Stomach smooth muscle (tissue), 2 donors: ENCODE results near the gene CD2AP.

Experiments used
- H3K27ac ChIP-seq: one replicate; pipeline ENCODE4 v1.7.0; 2013; ENCODE audit warnings: mild to moderate bottlenecking, low read length, inconsistent platforms
- H3K27me3 ChIP-seq, 2 donors: one replicate each; pipeline ENCODE4 v1.7.0; 2013; ENCODE audit warnings: low read length in 2 of 2; ENCODE audit not compliant: insufficient read depth in 2 of 2, control insufficient read depth in 1 of 2
- H3K36me3 ChIP-seq, 2 donors: one replicate each; pipeline ENCODE4 v1.7.0; 2013; ENCODE audit warnings: low read length in 2 of 2; ENCODE audit not compliant: control insufficient read depth in 2 of 2, insufficient read depth in 2 of 2
- H3K4me1 ChIP-seq: one replicate; pipeline ENCODE4 v1.7.0; 2013; ENCODE audit warnings: low read length; ENCODE audit not compliant: control insufficient read depth, insufficient read depth
- H3K4me3 ChIP-seq, 2 donors: one replicate each; pipeline ENCODE4 v1.7.0; 2013; ENCODE audit warnings: low read length in 2 of 2
- H3K9ac ChIP-seq, 2 donors: one replicate each; pipeline ENCODE4 v1.7.0; 2013; ENCODE audit warnings: low read length in 2 of 2, mild to moderate bottlenecking in 1 of 2
- H3K9me3 ChIP-seq, 2 donors: one replicate each; pipeline ENCODE4 v1.7.0; 2013; ENCODE audit warnings: low read length in 2 of 2; ENCODE audit not compliant: control insufficient read depth in 2 of 2
- donor health status: healthy.
- donor health status: Pancreatic carcinoma.

The CD2AP gene

DNA sequence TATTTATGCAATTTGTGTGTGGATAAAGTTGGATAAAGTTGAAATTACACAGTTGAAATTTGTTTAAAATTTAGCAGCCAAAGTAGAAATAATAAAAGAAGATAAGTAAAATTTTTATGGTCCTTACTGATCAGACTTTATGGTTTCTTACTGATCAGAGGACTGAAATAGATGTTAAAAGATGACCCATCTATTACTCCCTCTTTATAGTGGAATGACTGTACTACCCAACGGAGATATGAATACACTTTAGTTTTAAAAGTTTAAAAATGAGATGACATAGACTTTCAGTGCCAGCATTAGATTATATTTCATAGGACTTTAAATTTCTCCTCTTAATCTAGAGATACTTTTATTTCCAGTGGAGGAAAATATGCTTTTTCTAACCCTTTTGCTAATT is 121.9 kb downstream of the CD2AP start:
- Histone ChIP-seq H3K9ac (no peak overlapping the region), H3K36me3 (peaks cover 11 to 17% of the 10 kb centered on the region in 2 donors), H3K9me3 (no peaks in the 10 kb centered on the region), H3K4me3 (no peak overlapping the region), H3K27me3 (no peaks in the 10 kb centered on the region), H3K4me1 (no peaks in the 10 kb centered on the region), H3K27ac (no peak overlapping the region)

DNA sequence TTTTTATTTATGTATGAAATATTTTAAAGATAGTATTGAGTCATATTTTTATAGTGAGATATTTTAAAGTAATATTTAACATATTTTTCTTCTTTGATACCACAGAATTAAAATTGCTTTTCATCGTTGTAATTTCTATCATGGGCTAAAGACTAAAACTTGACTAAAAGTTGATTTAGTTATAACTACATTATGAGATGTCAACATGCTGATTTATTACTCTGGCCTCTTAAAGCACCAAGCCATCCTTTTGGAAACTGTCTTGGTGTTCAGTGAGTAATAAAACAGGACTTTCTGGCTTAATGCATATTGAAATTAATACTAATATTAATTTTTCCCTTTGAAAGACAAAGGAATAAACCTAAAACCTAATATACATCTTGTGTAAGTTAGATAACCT is 125.6 kb downstream of the CD2AP start:
- Histone ChIP-seq H3K4me1 (no peaks in the 10 kb centered on the region), H3K4me3 (no peak overlapping the region), H3K36me3 (peaks cover 0 to 14% of the 10 kb centered on the region in 2 donors), H3K27ac (no peak overlapping the region), H3K9ac (no peak overlapping the region), H3K27me3 (no peaks in the 10 kb centered on the region), H3K9me3 (no peaks in the 10 kb centered on the region)

DNA sequence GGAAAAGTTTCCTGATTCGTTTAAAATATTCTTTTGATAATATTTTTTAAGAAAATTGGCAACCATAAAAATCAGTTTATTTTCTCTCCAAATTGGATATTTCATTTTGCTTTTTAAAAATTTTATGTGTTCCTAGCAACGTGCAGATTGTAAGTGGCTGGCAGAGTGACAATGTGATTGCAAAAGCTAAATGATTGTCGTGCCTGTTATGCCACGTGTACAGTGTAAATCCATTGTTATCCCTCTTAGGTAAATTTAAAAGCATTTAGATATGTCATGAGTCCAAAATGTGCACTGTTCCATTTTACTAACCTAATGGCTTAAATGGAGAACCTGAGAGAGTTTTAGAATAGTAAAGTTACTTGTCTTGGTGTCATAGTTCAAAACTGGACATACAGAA is 126.4 kb downstream of the CD2AP start:
- Histone ChIP-seq H3K4me1 (no peaks in the 10 kb centered on the region), H3K9ac (no peak overlapping the region), H3K27ac (no peak overlapping the region), H3K27me3 (no peaks in the 10 kb centered on the region), H3K9me3 (no peaks in the 10 kb centered on the region), H3K4me3 (no peak overlapping the region), H3K36me3 (peaks cover 0 to 11% of the 10 kb centered on the region in 2 donors)

DNA sequence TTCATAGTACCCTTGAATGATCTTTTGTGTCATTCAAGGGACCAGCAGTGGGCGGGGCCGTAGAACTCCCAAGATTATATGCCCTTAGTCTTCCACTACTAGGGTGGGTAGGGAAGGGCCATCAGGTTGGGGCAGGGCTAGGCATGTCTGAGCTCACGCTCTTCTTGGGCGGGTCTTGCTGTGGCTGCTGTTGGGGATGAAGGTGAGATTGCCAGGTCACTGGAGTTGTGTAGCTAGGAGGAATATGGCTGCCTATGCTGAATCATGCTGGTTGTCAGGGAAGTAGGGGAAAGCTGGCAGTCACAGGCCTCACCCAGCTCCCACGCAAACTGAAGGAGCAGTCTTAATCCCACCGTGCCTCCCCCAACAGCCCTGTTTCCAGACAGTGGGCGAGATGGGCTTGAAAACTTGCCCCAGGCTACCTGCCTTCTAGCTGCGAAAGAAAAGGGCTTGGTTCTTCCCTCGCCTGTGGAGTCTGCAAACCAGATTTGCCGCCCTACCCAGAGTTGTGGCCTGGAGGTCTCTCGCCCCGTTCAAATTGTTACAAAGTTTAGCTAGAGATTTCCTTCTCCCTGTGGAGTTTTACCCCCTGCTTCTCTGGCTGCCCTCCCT is 144.4 kb downstream of the CD2AP start:
- H3K36me3 ChIP-seq = peaks cover 2 to 10% of the 10 kb centered on the region in 2 donors
- no peak overlapping the region for H3K4me3 ChIP-seq
- H3K4me1 ChIP-seq = no peaks in the 10 kb centered on the region
- H3K9me3 ChIP-seq = no peaks in the 10 kb centered on the region
- H3K27me3 ChIP-seq = no peaks in the 10 kb centered on the region
- no peak overlapping the region for H3K9ac ChIP-seq
- no peak overlapping the region for H3K27ac ChIP-seq

DNA sequence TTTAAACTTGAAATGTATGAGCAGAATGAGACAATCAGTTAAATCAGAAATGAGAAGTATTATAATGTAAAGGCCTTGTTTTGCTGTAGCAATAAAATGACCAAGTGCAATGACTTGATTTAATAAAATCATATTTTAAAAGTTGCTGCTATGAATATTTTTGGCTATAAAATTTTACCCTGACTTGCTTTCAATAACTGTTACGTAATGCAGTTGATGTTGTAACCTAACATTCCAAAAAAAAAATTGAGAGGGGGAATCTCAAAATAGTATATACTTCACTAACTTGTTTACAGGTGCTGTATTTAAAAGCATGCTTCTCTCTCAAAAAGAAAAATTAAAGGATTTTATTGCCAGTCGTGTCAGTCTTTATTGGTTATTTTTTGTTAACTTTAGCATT is 149.2 kb downstream of the CD2AP start:
- H3K27ac ChIP-seq = no peak overlapping the region
- H3K27me3 ChIP-seq = no peaks in the 10 kb centered on the region
- peaks cover 0 to 2% of the 10 kb centered on the region in 2 donors for H3K36me3 ChIP-seq
- no peaks in the 10 kb centered on the region for H3K4me1 ChIP-seq
- no peak overlapping the region for H3K9ac ChIP-seq
- no peaks in the 10 kb centered on the region for H3K9me3 ChIP-seq
- no peak overlapping the region for H3K4me3 ChIP-seq

DNA sequence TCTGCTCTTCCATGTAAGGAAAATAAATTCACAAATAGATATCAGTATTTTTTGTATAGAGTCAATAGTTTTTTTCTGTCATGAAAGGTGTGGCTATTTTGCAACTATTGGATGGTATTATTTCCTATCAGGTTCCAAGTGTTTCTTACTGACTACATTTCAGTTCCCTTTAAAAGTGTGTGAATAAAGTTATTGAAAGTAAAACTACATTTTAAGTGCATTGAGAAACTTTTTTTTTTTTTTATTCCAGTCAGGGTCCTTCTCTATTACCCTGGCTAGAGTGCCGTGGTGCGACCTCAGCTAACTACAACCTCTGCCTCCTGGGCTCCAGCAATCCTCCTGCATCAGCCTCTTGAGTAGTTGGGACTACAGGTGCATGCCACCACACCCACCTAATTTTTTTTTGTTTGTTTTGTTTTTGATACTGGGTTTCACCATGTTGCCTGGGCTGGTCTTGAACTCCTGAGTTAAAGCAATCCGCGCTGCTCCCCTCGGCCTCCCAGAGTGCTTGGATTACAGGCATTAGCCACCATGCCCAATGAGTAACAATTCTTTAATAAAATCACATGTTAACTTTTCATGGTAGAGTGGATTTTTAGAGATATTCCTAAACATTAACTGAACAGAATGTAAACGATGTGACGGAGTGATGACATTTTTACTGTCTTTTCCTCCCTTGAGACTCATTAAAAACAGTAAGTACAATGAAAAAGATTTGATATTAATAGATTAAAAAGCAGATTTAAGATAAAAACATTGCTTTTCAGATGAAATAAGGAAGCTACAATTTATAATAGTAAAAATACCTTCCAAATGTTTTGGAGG is 151.1 kb downstream of the CD2AP start:
- Histone ChIP-seq H3K4me3 (no peak overlapping the region), H3K9me3 (no peaks in the 10 kb centered on the region), H3K4me1 (no peaks in the 10 kb centered on the region), H3K27ac (no peak overlapping the region), H3K27me3 (no peaks in the 10 kb centered on the region), H3K36me3 (no peaks in the 10 kb centered on the region), H3K9ac (no peak overlapping the region)

DNA sequence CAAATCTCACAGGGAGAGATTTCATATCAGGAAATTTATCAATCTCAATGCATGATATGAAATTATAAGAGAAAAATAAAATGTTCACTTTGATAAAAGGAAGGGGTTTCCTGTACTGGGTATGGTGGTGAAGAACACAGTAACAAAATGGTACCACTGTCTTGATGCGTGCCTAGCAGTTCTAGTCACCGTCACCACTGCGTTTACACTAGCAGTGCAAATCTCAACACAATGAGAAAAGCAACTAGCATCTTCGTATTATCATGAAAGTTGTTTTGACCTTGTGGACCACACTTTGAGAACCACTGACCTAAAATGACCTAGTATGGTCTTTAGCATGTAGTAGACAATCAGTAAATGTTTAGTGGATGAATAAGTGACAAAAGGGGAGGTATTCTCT is 152.4 kb downstream of the CD2AP start:
- H3K4me3 ChIP-seq = no peak overlapping the region
- no peaks in the 10 kb centered on the region for H3K9me3 ChIP-seq
- H3K9ac ChIP-seq = no peak overlapping the region
- no peaks in the 10 kb centered on the region for H3K27me3 ChIP-seq
- H3K27ac ChIP-seq = no peak overlapping the region
- no peaks in the 10 kb centered on the region for H3K36me3 ChIP-seq
- H3K4me1 ChIP-seq = no peaks in the 10 kb centered on the region

DNA sequence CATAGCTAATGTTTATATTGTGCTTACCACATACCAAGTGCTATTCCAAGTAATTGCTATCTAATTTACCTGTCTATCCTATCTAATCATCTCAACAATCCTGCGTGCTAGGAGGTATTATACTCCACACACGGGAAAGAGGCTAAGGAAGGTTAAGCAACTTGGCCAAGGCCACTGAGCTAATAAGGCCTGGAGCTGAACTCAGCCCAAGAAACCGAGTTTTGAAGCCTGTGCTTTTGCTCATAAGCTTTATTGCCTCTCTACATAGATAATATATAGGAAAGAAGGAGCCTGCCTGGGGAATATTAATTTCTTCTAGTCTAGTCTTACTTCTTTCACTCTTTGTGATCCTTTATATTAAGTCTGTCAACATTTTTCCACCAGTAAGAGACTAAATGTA is 153.0 kb downstream of the CD2AP start:
- Histone ChIP-seq H3K27ac (no peak overlapping the region), H3K4me1 (no peaks in the 10 kb centered on the region), H3K36me3 (no peaks in the 10 kb centered on the region), H3K4me3 (no peak overlapping the region), H3K9me3 (no peaks in the 10 kb centered on the region), H3K9ac (no peak overlapping the region), H3K27me3 (no peaks in the 10 kb centered on the region)

DNA sequence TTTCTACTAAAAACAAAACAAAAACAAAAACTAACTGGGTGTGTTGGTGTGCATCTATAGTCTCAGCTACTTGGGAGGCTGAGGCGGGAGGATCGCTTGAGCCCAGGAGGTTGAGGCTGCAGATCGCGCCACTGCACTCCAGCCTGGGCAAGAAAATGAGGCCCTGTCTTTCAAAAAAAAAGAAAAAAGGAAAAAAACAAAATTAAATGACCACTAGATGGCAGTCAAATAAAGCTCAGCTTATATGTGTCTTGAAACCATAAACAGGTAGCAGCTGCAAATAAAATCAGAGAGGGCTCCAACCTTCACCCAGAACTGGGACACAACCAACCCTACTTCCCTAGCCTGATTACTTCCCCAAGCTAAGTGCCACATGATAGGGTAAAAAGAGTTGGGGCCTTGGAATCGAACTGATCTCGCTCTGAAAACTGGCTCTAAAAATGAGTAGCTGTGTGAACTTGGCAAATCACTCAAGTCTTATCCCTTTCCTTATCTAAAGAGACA is 153.7 kb downstream of the CD2AP start:
- Histone ChIP-seq H3K9me3 (no peaks in the 10 kb centered on the region), H3K27me3 (no peaks in the 10 kb centered on the region), H3K4me3 (no peak overlapping the region), H3K9ac (no peak overlapping the region), H3K27ac (no peak overlapping the region), H3K4me1 (no peaks in the 10 kb centered on the region), H3K36me3 (no peaks in the 10 kb centered on the region)

DNA sequence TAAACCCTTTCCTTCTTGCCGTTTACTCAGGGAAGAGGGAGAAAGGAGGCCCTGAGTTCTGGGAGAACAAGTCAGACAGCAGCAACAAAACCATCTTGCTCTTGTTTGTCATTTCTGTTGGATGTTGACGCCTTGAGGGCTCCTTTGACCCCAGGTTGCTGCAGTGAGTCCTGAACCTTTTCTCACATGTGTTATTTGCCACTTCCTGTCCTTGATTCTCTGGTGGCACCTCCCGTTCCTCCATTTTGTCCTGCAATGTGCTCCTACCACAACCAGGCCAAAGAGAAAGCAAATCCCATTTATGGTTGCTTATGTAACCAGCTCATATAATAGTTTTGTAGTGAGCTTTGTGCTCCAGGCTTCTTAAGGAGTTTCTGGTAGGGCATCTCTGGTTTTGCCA is 154.2 kb downstream of the CD2AP start:
- Histone ChIP-seq H3K27ac (no peak overlapping the region), H3K27me3 (no peaks in the 10 kb centered on the region), H3K9ac (no peak overlapping the region), H3K4me1 (no peaks in the 10 kb centered on the region), H3K4me3 (no peak overlapping the region), H3K36me3 (no peaks in the 10 kb centered on the region), H3K9me3 (no peaks in the 10 kb centered on the region)

DNA sequence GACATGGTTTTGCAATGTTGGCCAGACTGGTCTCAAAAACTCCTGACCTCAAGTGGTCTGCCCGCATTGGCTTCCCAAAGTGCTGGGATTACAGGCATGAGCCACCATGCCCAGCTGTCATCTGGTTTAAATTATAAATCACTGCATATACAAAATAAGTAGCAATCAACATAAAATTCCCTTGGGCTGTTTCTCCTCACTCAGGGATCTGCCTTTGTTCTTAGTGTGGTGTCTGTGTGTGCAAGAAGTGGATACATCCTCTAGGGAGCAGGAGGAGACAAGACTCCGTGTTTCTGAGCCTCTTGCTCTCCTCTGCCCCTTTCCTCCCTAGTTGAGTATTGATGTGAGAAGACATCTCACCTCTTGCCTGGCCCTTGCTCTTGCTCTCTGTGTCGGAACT is 155.6 kb downstream of the CD2AP start:
- Histone ChIP-seq H3K27me3 (no peaks in the 10 kb centered on the region), H3K4me1 (no peaks in the 10 kb centered on the region), H3K36me3 (no peaks in the 10 kb centered on the region), H3K4me3 (no peak overlapping the region), H3K27ac (no peak overlapping the region), H3K9me3 (no peaks in the 10 kb centered on the region), H3K9ac (no peak overlapping the region)
